ENCODE results near the gene ASB2. TPM values are rescaled to one million over a fixed set of nuclear protein-coding genes. Genes with fewer than 3 reads are reported as not detected.
A peak's percentile ranks its signal among the peaks of the same experiment; 100 is the strongest.

Gene ASB2
- total and polyA plus RNA-seq, 2 of the 8 experiments (the other 6 are each of a cell fraction or from before 2014, with no cell fraction given): 1.0 to 2.1 TPM

DNA sequence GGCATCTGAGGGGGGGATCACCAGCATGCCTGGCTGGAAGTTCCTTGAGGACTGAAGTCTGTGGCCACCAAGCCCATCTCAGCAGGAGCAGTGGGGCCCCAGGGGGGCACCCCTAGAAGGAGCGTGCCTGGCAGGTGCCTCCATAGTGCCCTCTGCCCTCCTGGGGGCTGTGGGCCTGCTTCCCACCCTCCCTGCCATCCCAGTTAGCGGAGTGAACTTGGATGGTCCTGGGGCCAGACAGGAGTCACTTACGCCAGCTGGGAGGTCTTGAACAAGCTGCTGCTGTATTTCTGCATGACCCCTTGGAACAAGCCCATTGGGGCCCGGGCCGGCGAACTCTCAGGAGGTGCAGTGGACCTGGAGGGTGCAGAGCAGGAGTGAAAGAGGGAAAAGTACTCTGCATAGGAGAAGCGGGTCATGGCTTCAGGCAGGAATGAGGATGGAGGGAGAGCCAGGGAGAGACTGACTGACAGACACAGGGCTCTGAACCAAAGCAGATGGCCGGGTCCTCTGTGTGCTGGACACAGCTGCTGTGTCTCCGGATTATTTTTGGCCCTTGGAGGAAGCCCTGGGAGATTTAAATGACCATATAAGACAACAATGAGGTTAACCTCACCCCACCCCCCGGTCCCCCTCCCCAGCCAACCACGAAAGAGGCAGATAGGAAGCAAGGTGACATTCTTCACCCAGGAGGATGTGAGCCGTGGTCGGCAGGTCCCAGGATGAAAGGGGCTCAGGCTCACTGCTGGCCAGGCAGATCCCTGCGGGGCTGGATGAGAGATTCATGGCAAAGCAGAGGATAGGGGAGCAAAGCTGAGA lies 19.6 kb downstream of the ASB2 start:
- Histone ChIP-seq H3K36me3 (ENCODE audit: control insufficient read depth in 2 of 4, insufficient read depth in 4 of 4, low read length in 3 of 4) (no peaks in the 10 kb centered on the region), H2BK12ac (ENCODE audit: low read depth, low read length) (0 out of 2 replicates have a peak overlapping the region, but pooled peaks have one; percentile 5), H3K9ac (replicated peaks in 1 of 4; ENCODE audit: extremely low read depth in 1 of 4, low read depth in 3 of 4, low read length in 3 of 4) (no peak overlapping the region), H3K23ac (ENCODE audit: insufficient read length) (no peak overlapping the region), H3K56ac (replicated peaks; ENCODE audit: insufficient read length, low read depth, low read length) (no peak overlapping the region), H3K4me1 (replicated peaks in 1 of 4; ENCODE audit: control insufficient read depth in 3 of 4, insufficient read depth in 4 of 4, low read length in 3 of 4) (peaks cover 0 to 17% (median 10%) of the 10 kb centered on the region in 4 experiments; a peak in 5 of 7 replicates), H2AK5ac (ENCODE audit: low read depth, low read length) (no peak overlapping the region), H3K79me2 (ENCODE audit: control insufficient read depth in 1 of 2, insufficient read depth in 2 of 2, low read length in 2 of 2) (no peaks in the 10 kb centered on the region), H2AFZ (ENCODE audit: low read length) (no peak overlapping the region), H3K79me1 (ENCODE audit: low read depth, low read length) (no peaks in the 10 kb centered on the region), H2BK120ac (replicated peaks; ENCODE audit: low read depth, low read length) (no peak overlapping the region), H4K8ac (ENCODE audit: extremely low read depth, insufficient read depth, low read length) (no peak overlapping the region), H4K5ac (ENCODE audit: insufficient read length, low read depth, low read length) (no peak overlapping the region), H3K23me2 (ENCODE audit: low read depth, low read length) (no peaks in the 10 kb centered on the region), H2BK15ac (ENCODE audit: low read length) (no peak overlapping the region), H3K4me2 (ENCODE audit: insufficient read depth in 1 of 2, low read depth in 2 of 2, low read length in 2 of 2) (no peak overlapping the region), H2BK20ac (ENCODE audit: low read length) (no peak overlapping the region), H3K4me3 (ENCODE audit: extremely low read depth in 1 of 4, insufficient read depth in 2 of 4, low read depth in 3 of 4, low read length in 4 of 4) (no peak overlapping the region), H3K9me3 (ENCODE audit: insufficient read depth in 2 of 2, low read depth in 1 of 2, low read length in 1 of 2) (no peaks in the 10 kb centered on the region), H3K27me3 (replicated peaks in 1 of 4; ENCODE audit: control insufficient read depth in 3 of 4, extremely low read depth in 1 of 4, insufficient read depth in 3 of 4, low read length in 3 of 4) (no peaks in the 10 kb centered on the region), H3K18ac (ENCODE audit: extremely low read depth, low read length) (no peak overlapping the region), H3K27ac (ENCODE audit: low read depth, low read length) (no peak overlapping the region), H2BK5ac (ENCODE audit: low read depth, low read length) (peak overlapping the region; percentile 28; the same call in 1 of the 2 replicates), H3K4ac (replicated peaks; ENCODE audit: insufficient read length, low read depth, low read length) (no peak overlapping the region), H3K14ac (ENCODE audit: insufficient read length) (no peak overlapping the region), H4K20me1 (replicated peaks in 1 of 2; ENCODE audit: control insufficient read depth in 1 of 2, insufficient read depth in 2 of 2, low read length in 2 of 2) (no peaks in the 10 kb centered on the region), H4K91ac (replicated peaks; ENCODE audit: insufficient read length, low read length) (no peak overlapping the region)
- FAIRE-seq (no peak), DNase-seq (ENCODE audit: low read depth in 1 of 2, low spot score in 2 of 2) (no peak)
- TF ChIP-seq BACH1 (IDR thresholded peaks at IDR 0.05; ENCODE audit: low read length) (no peak), YY1 (IDR thresholded peaks at IDR 0.05; ENCODE audit: low read depth, low read length) (no peak), TBP (IDR thresholded peaks at IDR 0.05; ENCODE audit: low read depth, low read length) (no peak), HDAC2 (IDR thresholded peaks at IDR 0.05; ENCODE audit: borderline replicate concordance in 1 of 2, low read depth in 2 of 2, low read length in 2 of 2) (no peak), EGR1 (IDR thresholded peaks at IDR 0.05; ENCODE audit: borderline replicate concordance, low read depth, low read length) (no peak)
- 83% methylated on average over 14 of the region's 14 CpGs; no CpG with 5 or more reads in 1 of the 2 experiments for WGBS, 2 experiments (ENCODE audit: extremely low coverage in 1 of 2, insufficient coverage in 1 of 2, insufficient read length in 1 of 2, insufficient replicate concordance in 2 of 2, low coverage in 1 of 2, low lambda C conversion rate in 2 of 2, missing lambda C conversion rate in 1 of 2)
- ChIA-PET POLR2A (ENCODE audit: partially characterized antibody) (interaction anchor here (0.6 kb wide), 1 partner anchor 224 kb away, joined by 3 read pairs; no protein-coding TSS in a partner anchor), CTCF (ENCODE audit: partially characterized antibody) (interaction anchor here (1.1 to 8.1 kb wide), 8 partner anchors 11 to 48 kb away, joined by 3 to 57 read pairs (median 5); partner anchors contain the start of genes ASB2 and CCDC197)
